H1 (cell line): ENCODE results near the gene ACTN4. TPM values are rescaled to one million over a fixed set of nuclear protein-coding genes. Genes with fewer than 3 reads are reported as not detected.

ENCODE experiments used
- CBX8 ChIP-seq: fragments of 300-800, 300-1000 bp; sonication (generic); IDR thresholded peaks from 2 replicates; pipeline ENCODE4 v1.7.1; 2016; ENCODE audit warnings: low read depth, low read length, borderline replicate concordance
- EZH2 ChIP-seq: fragments of 200-600 bp; sonication (generic); IDR thresholded peaks from 2 replicates; pipeline ENCODE4 v1.7.1; 2012; ENCODE audit warnings: low read depth, mild to moderate bottlenecking, moderate library complexity, low read length, inconsistent platforms; ENCODE audit not compliant: severe bottlenecking
- GABPA ChIP-seq: IDR thresholded peaks from 2 replicates; pipeline ENCODE4 v1.6.1; 2011; ENCODE audit warnings: mild to moderate bottlenecking, low read length, moderate library complexity, borderline replicate concordance; ENCODE audit not compliant: insufficient read depth
- HDAC2 ChIP-seq, 2 experiments: fragments of 300-600 bp in 1 of 2; sonication (generic) in 1 of 2; IDR thresholded peaks; 2 replicates each; pipeline ENCODE4 v1.6.1; 2011 to 2012; ENCODE audit warnings: low read depth in 2 of 2, low read length in 2 of 2, mild to moderate bottlenecking in 2 of 2, moderate library complexity in 2 of 2, borderline replicate concordance in 1 of 2, inconsistent platforms in 1 of 2
- NANOG ChIP-seq: IDR thresholded peaks from 2 replicates; pipeline ENCODE4 v1.6.1; 2011; ENCODE audit warnings: low read length, low read depth, mild to moderate bottlenecking, inconsistent platforms; ENCODE audit not compliant: insufficient read depth, poor library complexity, severe bottlenecking
- POU5F1 ChIP-seq: IDR thresholded peaks from 2 replicates; pipeline ENCODE4 v1.6.1; 2011; ENCODE audit warnings: low read depth, mild to moderate bottlenecking, low read length, moderate library complexity
- RBBP5 ChIP-seq: IDR thresholded peaks from 2 replicates; pipeline ENCODE4 v1.7.1; 2012; ENCODE audit warnings: low read depth, mild to moderate bottlenecking, inconsistent platforms, low read length, moderate library complexity, borderline replicate concordance
- SP1 ChIP-seq: IDR thresholded peaks from 2 replicates; pipeline ENCODE4 v1.6.1; 2011; ENCODE audit warnings: low read depth, low read length
- polyA plus RNA-seq, 7 experiments: library from polyadenylated mRNA; depleted of rRNA in 3 of 7; stranded (reverse) in 5 of 7; unstranded in 2 of 7; fragments of >200 nt in 5 of 7; fragments of 200-250 nt in 2 of 7; gene quantifications; 1 replicate in 5 of 7; 2 replicates in 1 of 7; 4 replicates in 1 of 7; pipeline versions ENCODE4 v1.2.1 to v1.2.3, GENCODE V29; 2011 to 2013; ENCODE audit warnings: missing spikeins in 2 of 7, mixed read lengths in 2 of 7
- total RNA-seq: library from RNA; stranded (reverse); fragmentation: NEBNext Ultra II Directional; extraction: Animal tissue kit (Norgen Biotek cat#: 25700); gene quantifications from 2 replicates; pipeline ENCODE4 v1.2.1, GENCODE V29; 2021

ACTN4 gene
- total and polyA plus RNA-seq, 2 of the 8 experiments (the other 6 are each of a cell fraction or from before 2014, with no cell fraction given) = 211 to 520 TPM

GRCh38 chr19:38616265-38616664, 31.2 kb upstream of the ACTN4 start (continued):
- TF ChIP-seq SP1 (no peak), RBBP5 (no peak), NANOG (no peak), GABPA (no peak), POU5F1 (no peak), CBX8 (no peak), EZH2 (no peak), HDAC2 (IDR thresholded peaks at IDR 0.05; ENCODE audit: borderline replicate concordance in 1 of 2, low read depth in 2 of 2, low read length in 2 of 2) (no peak)
